Trophoblast cell (in vitro differentiated cells and primary cell): ENCODE results near the gene PPP1R36.

Experiments
- DNase-seq, 2 donors: peaks; one replicate each; pipeline ENCODE4 v3.0.0-alpha.2; 2016
- H2AFZ ChIP-seq: 2 replicates; pipeline ENCODE4 v1.6.1; 2013; ENCODE audit warnings: low read length, moderate library complexity, mild to moderate bottlenecking; ENCODE audit not compliant: insufficient read depth, poor library complexity
- H2AK5ac ChIP-seq: 2 replicates; pipeline ENCODE4 v1.6.1; 2013; ENCODE audit warnings: mild to moderate bottlenecking, low read length
- H2BK120ac ChIP-seq: 2 replicates; pipeline ENCODE4 v1.6.1; 2013; ENCODE audit warnings: low read length, mild to moderate bottlenecking, moderate library complexity; ENCODE audit not compliant: insufficient read depth, poor library complexity
- H2BK12ac ChIP-seq: 2 replicates; pipeline ENCODE4 v1.6.1; 2013; ENCODE audit warnings: mild to moderate bottlenecking, low read length, moderate library complexity
- H2BK5ac ChIP-seq: 2 replicates; pipeline ENCODE4 v1.6.1; 2013; ENCODE audit warnings: low read length, low read depth, moderate library complexity, mild to moderate bottlenecking; ENCODE audit not compliant: poor library complexity
- H3K14ac ChIP-seq: 2 replicates; pipeline ENCODE4 v1.6.1; 2013; ENCODE audit warnings: mild to moderate bottlenecking, low read length
- H3K18ac ChIP-seq: 2 replicates; pipeline ENCODE4 v1.6.1; 2013; ENCODE audit warnings: mild to moderate bottlenecking, low read length
- H3K23ac ChIP-seq: 2 replicates; pipeline ENCODE4 v1.6.1; 2013; ENCODE audit warnings: low read length
- H3K27ac ChIP-seq: 2 replicates; pipeline ENCODE4 v1.5.1; 2013; ENCODE audit warnings: low read depth, mild to moderate bottlenecking, inconsistent platforms, low read length, moderate library complexity
- H3K27me3 ChIP-seq: 2 replicates; pipeline ENCODE4 v1.6.1; 2013; ENCODE audit warnings: inconsistent platforms, mild to moderate bottlenecking, low read length, moderate library complexity; ENCODE audit not compliant: insufficient read depth
- H3K36me3 ChIP-seq, 2 experiments: 1 replicate in 1 of 2; 2 replicates in 1 of 2; pipeline ENCODE4 v1.6.1; 2013; ENCODE audit warnings: low read length in 2 of 2, mild to moderate bottlenecking in 2 of 2, moderate library complexity in 1 of 2; ENCODE audit not compliant: insufficient read depth in 2 of 2, control insufficient read depth in 1 of 2
- H3K4ac ChIP-seq: 2 replicates; pipeline ENCODE4 v1.6.1; 2013; ENCODE audit warnings: low read depth, mild to moderate bottlenecking, low read length, moderate library complexity
- H3K4me1 ChIP-seq, 2 experiments: 1 replicate in 1 of 2; 2 replicates in 1 of 2; pipeline ENCODE4 v1.6.1; 2013; ENCODE audit warnings: low read length in 2 of 2, mild to moderate bottlenecking in 2 of 2, moderate library complexity in 1 of 2; ENCODE audit not compliant: insufficient read depth in 2 of 2, control insufficient read depth in 1 of 2
- H3K4me2 ChIP-seq: 2 replicates; pipeline ENCODE4 v1.6.1; 2013; ENCODE audit warnings: inconsistent platforms, mild to moderate bottlenecking, low read length, moderate library complexity
- H3K4me3 ChIP-seq: 2 replicates; pipeline ENCODE4 v1.5.1; 2013; ENCODE audit warnings: mild to moderate bottlenecking, low read depth, low read length, inconsistent platforms
- H3K79me1 ChIP-seq: one replicate; pipeline ENCODE4 v1.6.1; 2013; ENCODE audit warnings: low read length
- H3K79me2 ChIP-seq: 2 replicates; pipeline ENCODE4 v1.6.1; 2013; ENCODE audit warnings: low read length, mild to moderate bottlenecking; ENCODE audit not compliant: control insufficient read depth, insufficient read depth, poor library complexity
- H3K9ac ChIP-seq: 2 replicates; pipeline ENCODE4 v1.6.1; 2013; ENCODE audit warnings: mild to moderate bottlenecking, low read length
- H3K9me3 ChIP-seq: 2 replicates; pipeline ENCODE4 v1.6.1; 2013; ENCODE audit warnings: low read depth, mild to moderate bottlenecking, control low read depth, inconsistent platforms, low read length; ENCODE audit not compliant: insufficient read depth
- H4K12ac ChIP-seq: 2 replicates; pipeline ENCODE4 v1.6.1; 2013; ENCODE audit warnings: low read depth, mild to moderate bottlenecking, low read length, moderate library complexity
- H4K8ac ChIP-seq: 2 replicates; pipeline ENCODE4 v1.6.1; 2013; ENCODE audit warnings: low read depth, mild to moderate bottlenecking, low read length, moderate library complexity
- H4K91ac ChIP-seq: one replicate; pipeline ENCODE4 v1.6.1; 2013; ENCODE audit warnings: low read depth, mild to moderate bottlenecking, low read length, moderate library complexity
- whole genome bisulfite sequencing: extraction: QIAGEN DNeasy Blood & Tissue Kit; methylation state at CpG from one replicate; pipeline ENCODE4 v1.1.7; 2013; ENCODE audit warnings: missing lambda C conversion rate; ENCODE audit not compliant: insufficient read length, insufficient coverage; ENCODE audit errors: extremely low coverage; 5-methylcytosine and 5-hydroxymethylcytosine counted together

The PPP1R36 gene

GRCh38 chr14:64584190-64584589 is 34.4 kb downstream of the PPP1R36 start:
- no peak overlapping the region for H4K91ac ChIP-seq
- H3K27me3 ChIP-seq = no peaks in the 10 kb centered on the region
- no peak overlapping the region for H3K27ac ChIP-seq
- DNase-seq = no peak
- no peak overlapping the region for H3K4ac ChIP-seq
- no peaks in the 10 kb centered on the region for H3K79me2 ChIP-seq
- H4K8ac ChIP-seq = no peak overlapping the region
- H3K9ac ChIP-seq = no peak overlapping the region
- WGBS = no CpG with 5 or more reads among the region's 1 CpG
- H3K14ac ChIP-seq = no peak overlapping the region
- peaks cover 2 to 11% of the 10 kb centered on the region in 2 experiments for H3K4me1 ChIP-seq
- H3K23ac ChIP-seq = no peak overlapping the region
- no peak overlapping the region for H3K18ac ChIP-seq
- H2AFZ ChIP-seq = no peak overlapping the region
- no peak overlapping the region for H2BK12ac ChIP-seq
- no peak overlapping the region for H3K4me2 ChIP-seq
- H3K4me3 ChIP-seq = no peak overlapping the region
- H2BK5ac ChIP-seq = no peak overlapping the region
- H3K9me3 ChIP-seq = peaks cover 2% of the 10 kb centered on the region
- H2BK120ac ChIP-seq = no peak overlapping the region
- no peaks in the 10 kb centered on the region for H3K36me3 ChIP-seq
- no peak overlapping the region for H4K12ac ChIP-seq
- peaks cover 1% of the 10 kb centered on the region for H3K79me1 ChIP-seq
- no peak overlapping the region for H2AK5ac ChIP-seq

GRCh38 chr14:64591809-64592208 is 42.0 kb downstream of the PPP1R36 start:
- peaks cover 2% of the 10 kb centered on the region for H3K9me3 ChIP-seq
- WGBS = no CpG with 5 or more reads among the region's 3 CpGs

GRCh38 chr14:64594438-64594837 is 44.7 kb downstream of the PPP1R36 start:
- Histone ChIP-seq H3K9ac (no peak overlapping the region), H3K4me1 (no peaks in the 10 kb centered on the region), H3K9me3 (no peaks in the 10 kb centered on the region), H3K27me3 (no peaks in the 10 kb centered on the region), H2AK5ac (no peak overlapping the region), H4K12ac (no peak overlapping the region), H3K23ac (no peak overlapping the region), H2BK120ac (no peak overlapping the region), H2AFZ (no peak overlapping the region), H3K4ac (no peak overlapping the region), H3K18ac (no peak overlapping the region), H4K91ac (no peak overlapping the region), H3K4me2 (no peak overlapping the region), H3K79me1 (no peaks in the 10 kb centered on the region), H3K79me2 (no peaks in the 10 kb centered on the region), H3K4me3 (no peak overlapping the region), H2BK5ac (no peak overlapping the region), H3K14ac (no peak overlapping the region), H4K8ac (no peak overlapping the region), H3K27ac (no peak overlapping the region), H2BK12ac (no peak overlapping the region), H3K36me3 (no peaks in the 10 kb centered on the region)
- no peak for DNase-seq
- no CpG with 5 or more reads among the region's 2 CpGs for WGBS

More at GRCh38 chr14:64591809-64592208, 42.0 kb downstream of the PPP1R36 start:
- H3K23ac ChIP-seq = no peak overlapping the region
- H2BK12ac ChIP-seq = no peak overlapping the region
- no peak overlapping the region for H3K9ac ChIP-seq
- no peaks in the 10 kb centered on the region for H3K79me2 ChIP-seq
- no peak overlapping the region for H3K4me2 ChIP-seq
- no peak for DNase-seq
- no peaks in the 10 kb centered on the region for H3K79me1 ChIP-seq
- no peak overlapping the region for H4K91ac ChIP-seq
- no peak overlapping the region for H3K27ac ChIP-seq
- no peak overlapping the region for H4K12ac ChIP-seq
- no peak overlapping the region for H2AFZ ChIP-seq
- no peak overlapping the region for H3K14ac ChIP-seq
- no peak overlapping the region for H2AK5ac ChIP-seq
- no peak overlapping the region for H2BK5ac ChIP-seq
- no peaks in the 10 kb centered on the region for H3K36me3 ChIP-seq
- H2BK120ac ChIP-seq = no peak overlapping the region
- H3K27me3 ChIP-seq = no peaks in the 10 kb centered on the region
- no peak overlapping the region for H3K4me3 ChIP-seq
- H4K8ac ChIP-seq = no peak overlapping the region
- no peaks in the 10 kb centered on the region for H3K4me1 ChIP-seq
- no peak overlapping the region for H3K18ac ChIP-seq
- no peak overlapping the region for H3K4ac ChIP-seq

GRCh38 chr14:64598404-64598803 is 48.6 kb downstream of the PPP1R36 start:
- no peaks in the 10 kb centered on the region for H3K79me2 ChIP-seq
- no peaks in the 10 kb centered on the region for H3K36me3 ChIP-seq
- no peak overlapping the region for H3K4me2 ChIP-seq
- H4K8ac ChIP-seq = no peak overlapping the region
- no peak overlapping the region for H2AK5ac ChIP-seq
- no peak overlapping the region for H2BK120ac ChIP-seq
- WGBS = no CpG with 5 or more reads among the region's 4 CpGs
- H4K12ac ChIP-seq = no peak overlapping the region
- no peak overlapping the region for H2BK5ac ChIP-seq
- H3K4me3 ChIP-seq = no peak overlapping the region
- no peak overlapping the region for H3K27ac ChIP-seq
- no peak overlapping the region for H3K4ac ChIP-seq
- no peak for DNase-seq
- no peaks in the 10 kb centered on the region for H3K79me1 ChIP-seq
- H3K18ac ChIP-seq = no peak overlapping the region
- H4K91ac ChIP-seq = no peak overlapping the region
- H3K27me3 ChIP-seq = no peaks in the 10 kb centered on the region
- H2BK12ac ChIP-seq = no peak overlapping the region
- H3K23ac ChIP-seq = no peak overlapping the region
- H3K14ac ChIP-seq = no peak overlapping the region
- no peak overlapping the region for H2AFZ ChIP-seq
- H3K9ac ChIP-seq = no peak overlapping the region
- no peaks in the 10 kb centered on the region for H3K4me1 ChIP-seq
- no peaks in the 10 kb centered on the region for H3K9me3 ChIP-seq
